Activated CD4-positive, alpha-beta T cell treated with anti-CD3 and anti-CD28 coated beads, Interleukin-2, amount 50 U/mL, for 48 hours (primary cell): Measurements from ENCODE around the gene TMEM59L.

ENCODE experiments used
- DNase-seq, 2 experiments: peaks; one replicate each; pipeline ENCODE4 v3.0.0-alpha.2; 2020

Gene TMEM59L

DNA sequence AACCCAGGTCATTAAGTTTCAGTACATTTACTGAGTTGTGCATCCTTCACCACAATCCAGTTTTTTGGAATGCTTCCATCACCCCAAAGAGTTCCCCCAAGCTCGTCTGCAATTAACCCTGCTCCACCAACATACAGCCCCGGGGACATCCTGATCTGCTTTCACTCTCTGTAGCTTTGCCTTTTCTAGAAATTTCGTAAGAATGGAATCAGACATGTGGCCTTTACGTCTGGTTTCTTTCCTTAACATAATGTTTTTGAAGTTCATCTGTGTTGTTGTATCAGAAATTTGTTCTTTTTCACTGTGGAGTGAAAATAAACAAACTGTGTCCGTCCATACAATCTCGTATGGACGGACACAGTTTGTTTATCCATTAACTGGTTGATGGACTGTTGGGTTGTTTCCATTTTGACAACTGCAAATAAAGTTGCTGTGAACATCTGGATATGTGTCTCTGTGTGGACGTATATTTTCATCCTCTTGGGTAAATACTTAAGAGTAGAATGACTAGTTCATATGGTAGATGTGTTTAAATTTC, 27.1 kb downstream of the TMEM59L start:
- no peak for DNase-seq

DNA sequence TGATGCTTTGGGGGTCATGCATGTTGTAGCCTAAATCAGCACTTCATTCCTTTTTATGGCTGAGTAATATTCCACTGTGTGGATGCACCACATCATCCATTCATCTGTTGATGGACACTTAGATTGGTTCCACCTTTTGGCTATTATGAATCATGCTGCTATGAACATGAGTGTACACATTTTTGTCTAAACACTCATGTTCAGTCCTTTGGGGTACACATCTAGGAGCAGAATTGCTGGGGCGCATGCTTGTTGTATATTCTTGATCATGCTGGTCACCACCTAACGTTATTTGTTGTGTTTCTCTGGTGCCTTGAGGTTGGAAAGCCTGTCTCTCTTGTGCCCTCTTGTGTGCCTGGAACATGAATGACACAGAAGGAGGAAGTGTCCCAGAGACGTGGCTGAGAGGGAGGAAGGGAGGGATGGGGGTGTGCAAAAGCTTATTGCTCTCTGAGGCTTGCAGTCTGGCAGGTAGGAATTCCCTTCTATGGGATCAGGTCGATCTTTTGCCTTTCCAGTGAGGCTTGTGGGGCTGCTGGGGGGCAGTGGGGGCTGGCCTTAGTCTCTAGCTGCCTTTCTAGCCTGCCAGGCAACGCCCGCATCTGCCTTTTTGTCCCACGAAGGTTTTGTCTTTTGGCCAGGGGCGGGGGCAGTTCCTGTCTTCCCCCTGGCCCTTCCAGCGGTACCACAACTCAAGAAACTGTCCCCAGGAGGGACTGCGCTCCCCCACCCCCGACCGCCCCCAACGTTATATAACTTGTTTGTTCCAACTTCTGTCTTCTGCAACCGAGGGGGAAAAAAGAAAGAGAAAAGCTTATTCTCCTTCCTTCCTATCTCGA, 31.7 kb downstream of the TMEM59L start:
- DNase-seq, result no peak

DNA sequence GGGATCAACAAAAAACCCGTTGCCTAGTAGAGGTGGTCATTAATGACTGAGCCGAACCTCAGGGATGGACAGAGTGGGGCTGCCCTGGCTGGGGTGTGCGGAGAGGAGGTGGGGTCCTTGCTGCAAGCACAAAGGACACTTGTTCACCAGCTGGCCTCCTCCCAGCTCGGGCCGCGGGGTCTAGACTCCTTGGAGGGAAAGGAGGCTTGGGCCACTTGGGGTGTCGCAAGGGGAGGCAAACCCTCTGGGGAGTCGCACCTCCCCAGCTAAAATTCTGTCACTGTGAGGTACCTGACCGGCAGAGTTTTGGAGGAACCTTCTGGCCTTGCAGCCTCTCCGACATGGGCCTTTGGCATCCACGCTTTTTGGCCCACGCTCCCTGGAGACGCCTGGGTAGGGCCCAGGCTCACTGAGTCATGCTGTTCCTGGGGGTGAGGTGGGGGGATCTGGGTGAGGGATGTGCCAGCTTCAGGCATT, 32.4 kb downstream of the TMEM59L start:
- DNase-seq, result no peak

DNA sequence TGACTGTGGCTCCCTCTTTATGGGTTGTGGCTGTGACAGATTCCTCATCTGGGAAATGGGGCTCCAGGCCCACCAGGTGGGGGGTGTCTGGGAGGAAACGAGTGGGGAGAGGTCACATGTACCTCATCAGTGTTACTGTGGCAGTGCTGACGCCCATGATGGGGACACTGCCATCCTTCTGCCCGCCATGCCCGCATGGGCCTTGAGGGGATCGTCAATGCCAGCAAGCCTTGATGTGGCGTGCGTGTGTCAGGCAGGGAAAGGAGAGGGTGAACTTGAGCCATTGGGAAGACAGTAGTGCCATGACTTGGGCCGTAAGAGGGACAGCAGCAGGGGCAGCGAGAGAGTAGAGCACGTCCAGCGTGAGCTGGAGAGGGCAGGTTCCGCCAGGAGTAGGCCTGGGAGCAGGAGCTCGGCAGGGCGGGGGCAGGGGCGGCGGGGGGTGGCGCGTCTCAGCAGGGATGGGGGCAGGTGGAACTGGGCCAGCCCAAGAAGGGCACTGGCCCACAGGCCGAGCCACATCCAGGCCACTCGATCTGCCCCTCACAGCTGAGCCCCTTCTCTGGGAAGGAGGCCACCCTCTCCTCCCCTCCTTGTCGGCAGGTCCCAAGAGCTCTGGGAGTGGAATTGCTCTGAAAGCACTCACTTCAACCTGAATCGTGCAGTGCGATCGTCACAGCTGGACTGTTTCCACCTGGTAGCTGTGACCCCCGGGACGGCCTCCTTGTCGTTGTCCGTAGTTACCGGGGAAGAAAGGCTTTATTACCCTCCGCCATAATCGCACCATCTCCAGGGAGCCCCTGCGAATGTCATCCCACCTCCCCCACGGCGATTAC, 34.1 kb downstream of the TMEM59L start:
- DNase-seq, result no peak

DNA sequence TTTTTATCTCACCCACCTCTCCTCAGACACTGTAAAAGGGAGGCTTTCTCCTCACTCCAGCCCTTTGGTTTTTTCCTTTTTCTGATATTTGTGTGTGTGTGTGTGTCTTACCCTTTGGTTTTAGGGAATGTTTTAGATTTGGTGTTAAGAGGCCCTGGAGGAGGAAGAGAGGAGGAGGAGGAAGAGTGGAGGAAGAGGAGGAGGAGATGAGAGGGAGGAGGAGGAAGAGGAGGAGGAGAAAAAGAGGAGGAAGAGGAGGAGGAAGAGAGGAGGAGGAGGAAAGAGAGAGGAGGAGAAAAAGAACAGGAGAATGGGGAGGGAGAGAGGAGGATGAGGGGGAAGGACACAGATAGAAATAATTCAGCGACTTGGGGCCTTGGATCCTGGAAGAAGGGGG, 34.7 kb downstream of the TMEM59L start:
- no peak for DNase-seq

DNA sequence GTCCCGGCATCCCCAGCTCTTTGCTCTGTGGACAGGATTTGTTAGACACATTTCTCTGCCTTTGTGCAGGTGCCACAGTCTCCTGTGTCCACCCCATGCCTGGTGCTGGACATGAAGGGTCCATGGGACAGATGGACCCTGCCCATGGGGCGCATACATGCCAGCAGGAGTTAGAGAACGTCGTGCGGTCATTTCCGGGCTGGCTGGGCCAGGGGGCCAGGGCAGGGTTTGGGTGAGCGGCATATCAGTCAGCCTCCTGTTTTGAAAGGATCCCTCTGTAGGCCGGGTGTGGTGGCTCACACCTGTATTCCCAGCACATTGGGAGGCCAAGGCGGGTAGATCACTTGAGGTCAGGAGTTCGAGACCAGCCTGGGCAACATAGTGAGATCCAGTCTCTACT, 35.1 kb downstream of the TMEM59L start:
- no peak for DNase-seq

DNA sequence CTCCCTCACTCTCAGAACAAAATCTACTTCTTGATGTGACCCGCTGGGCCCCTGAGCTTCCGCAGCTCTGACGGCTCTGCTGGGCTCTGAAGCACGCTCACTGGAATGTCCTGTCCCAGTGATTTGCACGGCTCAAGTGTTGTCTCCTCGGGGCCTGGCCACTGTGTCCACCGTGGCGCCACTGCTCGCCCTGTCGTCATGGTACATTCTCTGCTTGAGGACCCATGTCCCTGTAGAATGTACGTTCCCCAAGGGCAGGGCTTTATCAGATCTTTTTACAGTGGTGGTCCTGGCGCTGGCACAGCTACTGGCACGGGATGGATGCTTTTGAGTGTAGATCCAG, 36.3 kb downstream of the TMEM59L start:
- no peak for DNase-seq

DNA sequence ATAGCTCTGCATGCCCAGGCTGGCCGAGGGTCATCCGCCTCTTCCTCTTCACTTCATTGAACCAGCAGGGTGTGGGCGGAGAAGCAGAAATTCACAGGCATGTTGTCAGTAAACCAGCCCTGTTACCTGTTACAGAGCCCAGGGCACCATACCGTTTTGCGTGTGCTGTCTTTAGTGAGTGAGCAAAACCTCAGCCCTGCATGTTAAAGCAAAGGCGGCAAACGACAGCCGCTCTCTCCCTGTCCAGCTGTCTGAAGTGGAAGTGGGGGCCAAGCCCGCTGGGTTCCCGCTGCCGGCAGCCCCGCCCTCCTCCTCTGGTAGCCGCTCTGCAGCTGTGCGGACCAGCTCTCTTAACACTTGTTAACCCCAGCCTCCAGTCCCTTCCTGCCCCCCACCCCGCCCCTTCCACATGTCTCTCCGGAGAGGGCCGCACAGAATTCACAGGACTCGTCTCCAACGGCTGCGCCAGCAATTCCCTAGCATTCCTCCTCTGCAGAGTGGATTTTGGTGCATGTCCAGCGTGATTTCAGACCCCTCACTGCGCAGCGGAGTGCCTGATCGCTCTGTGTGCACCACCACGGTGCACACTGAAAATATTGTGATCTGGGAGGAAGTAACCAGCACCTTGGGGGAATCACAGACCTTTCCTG, 36.8 kb downstream of the TMEM59L start:
- DNase-seq, result no peak

DNA sequence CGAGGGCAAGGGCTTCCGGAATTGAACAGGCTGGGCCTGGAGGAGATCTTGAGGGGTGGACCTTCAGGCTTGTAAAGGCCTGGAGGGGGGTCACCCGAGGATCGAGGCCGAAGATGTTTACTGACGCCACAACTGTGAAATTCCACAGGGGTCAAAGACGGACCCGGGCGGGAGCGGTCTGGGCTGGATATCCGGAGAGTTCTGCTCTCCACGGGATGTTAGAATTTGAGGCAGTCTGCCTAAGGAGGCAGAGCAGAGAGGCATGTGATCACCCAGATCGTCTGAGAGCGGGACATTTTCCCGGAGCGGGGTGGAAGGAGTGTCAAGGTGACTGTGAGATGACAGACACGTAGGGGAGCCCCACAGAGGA, 37.3 kb downstream of the TMEM59L start:
- no peak for DNase-seq

DNA sequence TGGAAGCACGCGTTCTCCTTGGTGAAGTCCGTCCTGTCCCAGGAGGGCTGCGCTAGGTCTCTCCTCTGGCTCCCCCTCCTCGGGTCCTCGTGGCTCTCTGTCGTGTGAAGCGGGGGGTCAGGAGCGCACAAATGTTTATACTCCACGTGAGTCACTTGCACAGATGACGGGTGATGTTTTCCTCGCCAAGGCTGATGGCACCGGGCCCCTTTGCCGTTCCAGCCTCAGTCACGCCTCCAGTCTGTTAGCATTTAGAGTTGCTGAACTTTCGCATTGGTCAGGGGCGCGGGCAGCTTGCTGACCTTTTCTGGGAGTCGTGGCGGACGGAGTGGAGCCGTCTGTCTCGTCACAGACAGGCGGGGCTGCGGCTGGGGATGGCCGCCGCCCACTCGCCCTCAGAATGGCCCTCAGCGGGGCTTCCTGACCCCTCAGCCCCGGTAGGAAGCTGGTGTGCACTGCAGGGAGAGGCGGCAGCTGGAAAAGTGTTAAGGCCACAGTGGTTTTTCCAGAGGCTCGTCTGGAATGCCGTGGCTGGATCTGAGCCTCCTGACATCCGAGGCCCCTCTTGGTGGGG, 37.9 kb downstream of the TMEM59L start:
- no peak for DNase-seq

DNA sequence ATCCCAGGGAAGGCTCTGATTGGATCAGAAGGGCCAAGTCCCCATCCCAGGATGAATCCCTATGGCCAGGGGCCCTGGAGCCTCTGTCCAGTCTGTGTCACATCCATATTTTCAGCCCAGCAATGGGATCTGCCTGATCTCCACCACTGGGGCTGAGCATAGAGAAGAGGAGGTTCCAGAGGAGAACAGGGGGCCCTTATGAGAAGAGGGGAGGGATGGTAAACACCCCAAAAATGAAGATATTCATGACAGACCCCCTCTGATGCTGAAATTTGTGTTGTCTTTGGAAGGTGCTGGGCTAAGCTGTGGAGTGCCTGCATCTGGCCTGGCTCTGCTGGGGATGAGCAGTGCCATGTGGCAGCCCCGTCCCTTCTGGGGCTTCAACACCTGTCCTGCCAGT, 38.6 kb downstream of the TMEM59L start:
- no peak for DNase-seq

DNA sequence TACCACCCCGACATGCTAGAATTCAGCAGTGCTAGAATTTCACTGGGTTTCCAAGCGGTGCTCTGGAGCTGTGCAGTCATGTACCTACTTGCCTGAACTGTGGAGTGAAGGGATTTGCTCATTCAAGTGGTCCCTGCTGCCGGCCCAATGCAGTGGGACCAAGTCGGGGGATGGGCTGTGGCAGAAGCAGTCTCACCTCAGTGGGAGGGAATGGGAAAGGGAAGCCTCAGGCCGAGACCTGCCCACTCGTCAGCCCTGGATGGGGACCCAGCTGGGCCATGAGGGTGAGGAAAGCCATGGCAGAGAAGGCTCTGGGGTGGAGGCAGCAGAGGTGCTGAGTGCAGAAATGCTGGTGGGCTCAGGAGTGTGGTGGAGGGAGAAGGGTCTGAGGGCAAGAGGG, 39.1 kb downstream of the TMEM59L start:
- DNase-seq, result no peak

DNA sequence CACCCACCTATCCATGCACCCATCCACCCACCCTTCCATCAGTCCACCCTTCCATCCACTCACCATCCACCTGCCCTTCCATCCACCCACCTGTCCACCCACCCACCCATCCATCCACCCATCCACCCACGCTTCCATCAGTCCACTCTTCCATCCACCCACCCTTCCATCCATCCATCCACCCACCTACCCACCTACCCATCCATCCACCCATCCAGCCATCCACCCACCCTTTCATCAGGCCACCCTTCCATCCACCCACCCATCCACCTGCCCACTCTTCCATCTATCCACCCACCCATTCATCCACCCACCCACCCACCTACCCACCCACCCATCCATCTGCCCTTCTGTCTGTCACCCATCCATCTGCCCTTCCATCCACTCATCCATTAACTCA, 41.2 kb downstream of the TMEM59L start:
- DNase-seq, result no peak

DNA sequence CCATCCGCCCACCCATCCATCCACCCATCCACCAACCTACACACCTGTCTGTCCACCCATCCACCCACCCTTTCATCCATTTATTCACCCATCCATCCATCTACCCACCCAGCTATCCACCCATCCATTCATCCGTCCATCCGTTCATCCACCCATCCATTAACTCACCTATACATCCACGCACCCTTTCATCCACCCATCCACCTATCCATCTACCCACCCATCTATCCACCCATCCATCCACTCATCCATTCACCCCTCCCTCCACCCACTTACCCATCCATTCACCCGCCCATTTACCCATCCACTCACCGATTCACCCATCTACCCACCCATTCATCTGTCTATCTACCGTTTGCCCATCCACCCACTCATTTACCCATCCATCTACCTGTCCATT, 41.8 kb downstream of the TMEM59L start:
- no peak for DNase-seq

DNA sequence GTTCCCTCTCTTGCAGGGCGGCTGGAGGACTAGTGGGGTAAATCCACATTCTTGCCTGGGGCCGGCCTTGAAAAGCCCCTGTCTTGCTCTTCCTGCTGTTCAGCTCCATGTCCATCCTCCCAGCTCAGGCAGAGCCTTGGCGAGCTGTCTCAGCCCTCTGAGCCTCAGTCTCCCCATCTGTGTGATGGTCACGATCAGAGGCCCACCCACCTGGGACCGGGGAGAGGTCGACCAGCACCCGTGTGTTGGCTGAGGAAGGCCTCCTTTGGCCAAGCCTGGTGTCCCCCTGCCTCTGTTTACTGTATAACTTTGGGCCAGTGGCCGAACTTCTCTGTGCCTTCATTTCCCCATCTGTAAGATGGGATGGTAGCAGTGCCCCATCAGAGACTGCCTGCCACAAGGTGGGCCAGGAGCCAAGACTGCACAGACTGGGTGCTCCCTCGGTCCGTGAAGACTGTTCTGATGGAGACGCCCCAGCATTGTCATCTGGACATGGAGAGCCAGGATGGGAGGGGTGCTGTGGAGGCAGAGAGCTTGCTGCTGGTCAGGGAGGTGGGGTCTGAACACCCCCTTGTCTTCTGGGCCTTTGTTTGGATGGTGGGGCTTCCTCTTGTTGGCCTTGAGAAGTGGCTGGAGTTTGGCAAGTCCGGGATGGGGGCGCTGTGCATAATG, 42.6 kb downstream of the TMEM59L start:
- no peak for DNase-seq

DNA sequence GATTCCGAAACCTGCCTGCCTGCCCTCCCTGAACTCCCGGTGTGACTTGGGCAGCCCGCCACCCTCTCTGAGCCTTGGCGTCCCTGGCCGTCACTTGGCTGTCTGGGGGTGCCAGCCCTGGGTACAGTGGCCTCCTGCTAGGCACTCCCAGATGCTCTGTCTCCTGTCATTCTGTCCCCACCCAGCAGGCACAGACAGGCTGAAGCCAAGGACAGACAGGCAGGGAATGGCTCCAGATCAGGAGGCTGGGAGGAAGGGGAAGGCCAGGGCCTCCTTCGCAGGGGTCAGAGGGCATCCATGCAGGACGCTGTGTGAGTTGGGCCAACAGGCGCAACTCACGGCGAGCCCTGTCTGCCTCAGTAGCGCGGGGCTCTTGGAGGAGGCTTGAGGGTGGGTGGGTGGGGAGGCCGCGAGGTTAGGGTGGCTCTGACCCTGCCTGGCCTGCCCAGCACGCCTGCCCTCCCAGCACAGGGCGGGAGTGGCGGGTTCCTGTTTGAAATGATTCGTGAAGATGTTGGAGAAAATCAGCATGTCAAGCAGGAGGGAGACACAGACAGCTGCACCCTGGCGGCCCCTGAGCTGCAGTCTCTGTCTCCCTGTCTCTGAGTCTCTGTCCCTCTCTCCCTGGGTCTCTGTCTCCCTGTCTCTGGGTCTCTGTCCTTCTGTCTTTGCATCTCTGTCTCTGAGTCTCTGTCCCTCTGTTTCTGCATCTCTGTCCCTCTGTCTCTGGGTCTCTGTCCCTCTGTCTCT, 43.8 kb downstream of the TMEM59L start:
- DNase-seq, result no peak

DNA sequence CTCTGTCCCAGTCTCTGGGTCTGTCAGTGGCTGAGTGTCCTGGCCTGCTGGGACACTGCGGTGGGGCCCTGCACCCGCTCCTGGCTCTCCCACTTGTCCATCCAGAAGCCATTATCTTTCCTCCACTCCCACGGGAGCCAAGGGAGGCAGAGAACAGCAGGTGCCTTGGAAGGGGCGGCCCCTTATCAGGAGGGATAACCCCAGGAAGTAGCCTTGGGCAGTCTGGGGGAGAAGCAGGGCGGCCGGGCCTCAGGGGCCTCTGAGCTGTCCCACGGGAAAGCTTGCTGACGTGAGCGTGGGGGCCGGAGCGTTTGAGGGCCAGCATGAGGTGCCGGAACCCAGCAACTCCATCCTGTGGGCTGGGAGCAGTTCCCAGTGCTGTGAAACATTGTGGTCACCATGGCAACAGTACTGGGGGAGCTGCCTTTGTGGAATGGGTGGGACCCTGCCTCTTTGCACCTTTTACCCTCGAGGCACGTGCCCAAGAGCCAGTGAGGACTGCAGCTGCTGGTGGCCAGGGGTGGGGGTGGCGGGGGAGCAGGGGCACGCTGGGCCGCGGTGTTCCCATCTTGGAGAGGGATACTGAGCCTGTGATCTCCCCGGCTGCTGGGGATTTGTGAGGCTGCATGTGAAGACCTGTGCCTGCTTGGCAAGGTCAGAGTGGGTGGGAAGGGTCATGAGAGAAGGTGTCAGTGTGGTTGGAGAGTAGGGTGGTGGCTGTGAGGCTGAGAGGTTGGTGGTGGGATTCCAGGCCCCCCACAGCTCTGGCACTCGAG, 45.1 kb downstream of the TMEM59L start:
- no peak for DNase-seq

DNA sequence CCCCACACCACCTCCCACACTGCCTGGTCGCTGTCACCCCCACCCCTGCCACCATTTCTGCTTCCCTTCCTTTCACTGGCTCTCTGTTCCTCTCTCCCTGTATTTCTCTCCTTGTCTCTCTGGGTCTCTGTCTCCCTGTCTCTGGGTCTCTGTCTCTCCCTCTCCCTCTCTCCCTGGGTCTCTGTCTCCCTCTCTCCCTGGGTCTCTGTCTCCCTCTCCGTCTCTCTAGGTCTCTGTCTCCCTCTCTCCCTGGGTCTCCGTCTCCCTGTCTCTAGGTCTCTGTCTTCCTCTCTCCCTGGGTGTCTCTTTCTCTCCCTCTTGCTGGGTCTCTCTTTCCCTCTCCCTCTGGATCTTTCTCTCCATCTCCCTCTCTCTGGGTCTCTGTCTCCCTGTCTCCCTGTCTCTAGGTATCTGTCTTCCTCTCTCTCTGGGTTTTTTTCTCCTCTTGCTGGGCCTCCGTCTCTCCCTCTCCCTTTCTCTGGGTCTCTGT, 45.7 kb downstream of the TMEM59L start:
- DNase-seq, result no peak

DNA sequence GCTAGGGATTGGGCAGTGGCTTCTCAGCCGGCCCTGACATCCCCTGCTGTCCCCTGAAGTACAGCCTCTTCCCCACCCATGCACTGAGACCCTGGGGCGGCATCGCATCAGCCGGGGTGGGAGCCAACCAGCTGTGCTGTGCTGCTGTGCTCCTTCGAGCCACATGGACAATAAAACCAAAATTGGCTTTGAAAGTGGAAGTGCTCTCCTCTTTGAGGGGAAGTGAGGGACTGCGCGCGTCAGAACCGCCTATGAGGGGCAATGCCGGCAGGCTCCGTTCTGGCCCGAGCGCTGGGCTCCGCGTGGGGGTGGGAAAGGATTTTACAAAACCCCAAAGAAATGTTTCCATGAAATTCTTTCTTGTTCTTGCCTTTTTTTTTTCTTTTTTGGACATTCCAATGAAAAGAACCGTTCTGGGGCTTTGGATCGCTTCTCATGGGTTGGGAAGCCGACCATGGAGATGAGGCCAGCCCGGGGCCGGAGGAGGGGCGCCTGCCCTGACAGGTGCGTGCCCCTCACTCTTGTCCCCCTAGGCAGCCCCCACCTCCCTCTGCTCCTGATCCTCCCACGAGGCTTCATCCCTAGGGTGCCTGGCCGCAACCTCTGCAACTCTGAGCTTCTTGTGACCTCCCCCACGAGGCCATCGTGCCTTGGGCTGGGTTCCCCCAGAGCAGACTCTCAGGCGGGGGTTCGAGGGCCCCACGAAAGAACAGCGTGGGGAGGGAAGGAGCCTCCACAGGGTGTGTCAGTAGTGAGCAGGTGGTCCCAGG, 46.8 kb downstream of the TMEM59L start:
- no peak for DNase-seq
